ENCODE measurements around the gene MED27. TPM values are rescaled to one million over a fixed set of nuclear protein-coding genes. Genes with fewer than 3 reads are reported as not detected.

MED27 gene
- total and polyA plus RNA-seq, 2 of the 13 experiments (the other 11 are each of a cell fraction or from before 2014, with no cell fraction given) = 16.9 to 19.0 TPM

GRCh38 chr9:132079391-132080091, at the start of gene MED27 (continued):
- TF ChIP-seq NAIF1 (CRISPR knock-in tag; IDR thresholded peaks at IDR 0.05; ENCODE audit: borderline replicate concordance) (0 out of 2 replicates have a peak, but pooled peaks have one; percentile 27), CERS6 (CRISPR knock-in tag; IDR thresholded peaks at IDR 0.05) (no peak), ZNF766 (CRISPR knock-in tag; IDR thresholded peaks at IDR 0.05; ENCODE audit: borderline replicate concordance) (no peak), ZNF232 (CRISPR knock-in tag; IDR thresholded peaks at IDR 0.05; ENCODE audit: borderline replicate concordance) (peak; percentile 86; the same call in 1 of the 2 replicates), ZNF546 (CRISPR knock-in tag; conservative IDR thresholded peaks at IDR 0.05) (no peak), ETV6 (CRISPR knock-in tag; conservative IDR thresholded peaks at IDR 0.05) (0 out of 2 replicates have a peak, but pooled peaks have one; percentile 44), ZMAT5 (CRISPR knock-in tag; IDR thresholded peaks at IDR 0.05; ENCODE audit: borderline replicate concordance, low read depth) (no peak), ASH2L (IDR thresholded peaks at IDR 0.05; ENCODE audit: insufficient read length, low read depth, low read length) (peak; percentile 63), ZNF747 (CRISPR knock-in tag; IDR thresholded peaks at IDR 0.05; ENCODE audit: borderline replicate concordance) (no peak), CBX5 (CRISPR knock-in tag; IDR thresholded peaks at IDR 0.05; ENCODE audit: borderline replicate concordance) (no peak), SMC3 (IDR thresholded peaks at IDR 0.05; ENCODE audit: low read length) (no peak), ZNF678 (CRISPR knock-in tag; IDR thresholded peaks at IDR 0.05) (no peak), REXO4 (CRISPR knock-in tag; IDR thresholded peaks at IDR 0.05; ENCODE audit: borderline replicate concordance) (no peak), TRIM22 (IDR thresholded peaks at IDR 0.05) (no peak), ZNF816 (CRISPR knock-in tag; IDR thresholded peaks at IDR 0.05; ENCODE audit: borderline replicate concordance) (no peak), SP4 (CRISPR knock-in tag; IDR thresholded peaks at IDR 0.05) (peak; percentile 37; the same call in 1 of the 2 replicates), ARID5B (CRISPR knock-in tag; IDR thresholded peaks at IDR 0.05) (peak; percentile 20; the same call in 1 of the 2 replicates), ZSCAN9 (CRISPR knock-in tag; IDR thresholded peaks at IDR 0.05; ENCODE audit: borderline replicate concordance) (no peak), ZNF614 (CRISPR knock-in tag; IDR thresholded peaks at IDR 0.05; ENCODE audit: borderline replicate concordance) (no peak)
- TF ChIP-seq, protein P1, sequence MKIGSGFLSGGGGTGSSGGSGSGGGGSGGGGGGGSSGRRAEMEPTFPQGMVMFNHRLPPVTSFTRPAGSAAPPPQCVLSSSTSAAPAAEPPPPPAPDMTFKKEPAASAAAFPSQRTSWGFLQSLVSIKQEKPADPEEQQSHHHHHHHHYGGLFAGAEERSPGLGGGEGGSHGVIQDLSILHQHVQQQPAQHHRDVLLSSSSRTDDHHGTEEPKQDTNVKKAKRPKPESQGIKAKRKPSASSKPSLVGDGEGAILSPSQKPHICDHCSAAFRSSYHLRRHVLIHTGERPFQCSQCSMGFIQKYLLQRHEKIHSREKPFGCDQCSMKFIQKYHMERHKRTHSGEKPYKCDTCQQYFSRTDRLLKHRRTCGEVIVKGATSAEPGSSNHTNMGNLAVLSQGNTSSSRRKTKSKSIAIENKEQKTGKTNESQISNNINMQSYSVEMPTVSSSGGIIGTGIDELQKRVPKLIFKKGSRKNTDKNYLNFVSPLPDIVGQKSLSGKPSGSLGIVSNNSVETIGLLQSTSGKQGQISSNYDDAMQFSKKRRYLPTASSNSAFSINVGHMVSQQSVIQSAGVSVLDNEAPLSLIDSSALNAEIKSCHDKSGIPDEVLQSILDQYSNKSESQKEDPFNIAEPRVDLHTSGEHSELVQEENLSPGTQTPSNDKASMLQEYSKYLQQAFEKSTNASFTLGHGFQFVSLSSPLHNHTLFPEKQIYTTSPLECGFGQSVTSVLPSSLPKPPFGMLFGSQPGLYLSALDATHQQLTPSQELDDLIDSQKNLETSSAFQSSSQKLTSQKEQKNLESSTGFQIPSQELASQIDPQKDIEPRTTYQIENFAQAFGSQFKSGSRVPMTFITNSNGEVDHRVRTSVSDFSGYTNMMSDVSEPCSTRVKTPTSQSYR (CRISPR knock-in tag; IDR thresholded peaks at IDR 0.05; ENCODE audit: borderline replicate concordance) = no peak
